ENCODE data around the gene CD6. TPM values are rescaled to one million over a fixed set of nuclear protein-coding genes. Genes with fewer than 3 reads are reported as not detected.

The CD6 gene
- total RNA-seq, 4 donors from 2014 or later = 0.42 to 2.7 (median 1.8) TPM

DNA sequence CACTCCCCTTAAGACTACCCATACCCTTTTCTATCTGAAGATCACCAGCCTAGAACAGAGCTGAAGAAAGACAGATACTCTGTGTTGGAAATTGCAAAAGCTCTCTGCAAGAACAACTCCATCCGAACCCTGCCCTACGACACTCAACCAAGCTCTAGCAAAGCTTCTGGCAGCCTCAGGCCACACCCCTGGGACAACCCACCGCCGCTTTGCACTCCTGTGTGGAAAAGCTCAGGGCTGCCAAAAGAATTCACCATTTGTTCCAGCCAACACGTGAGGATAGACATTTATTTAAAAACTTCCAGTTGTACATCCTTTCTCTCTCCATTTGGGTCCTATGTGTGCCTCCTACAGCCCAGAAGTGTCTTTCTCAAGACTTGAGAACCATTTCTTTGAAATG is 68.4 kb downstream of the CD6 start:
- WGBS, 2 donors = 65 to 70% methylated on average over 5 of the region's 5 CpGs
- no peak overlapping the region for H3K4me3 ChIP-seq (ENCODE audit: low read depth, poor library complexity, severe bottlenecking)
- intact Hi-C loops (cut with DNase I; ENCODE audit: low total_unique reads) = no loop called here
- TF ChIP-seq POLR2A (IDR thresholded peaks at IDR 0.05) = no peak
- TF ChIP-seq, protein P1, sequence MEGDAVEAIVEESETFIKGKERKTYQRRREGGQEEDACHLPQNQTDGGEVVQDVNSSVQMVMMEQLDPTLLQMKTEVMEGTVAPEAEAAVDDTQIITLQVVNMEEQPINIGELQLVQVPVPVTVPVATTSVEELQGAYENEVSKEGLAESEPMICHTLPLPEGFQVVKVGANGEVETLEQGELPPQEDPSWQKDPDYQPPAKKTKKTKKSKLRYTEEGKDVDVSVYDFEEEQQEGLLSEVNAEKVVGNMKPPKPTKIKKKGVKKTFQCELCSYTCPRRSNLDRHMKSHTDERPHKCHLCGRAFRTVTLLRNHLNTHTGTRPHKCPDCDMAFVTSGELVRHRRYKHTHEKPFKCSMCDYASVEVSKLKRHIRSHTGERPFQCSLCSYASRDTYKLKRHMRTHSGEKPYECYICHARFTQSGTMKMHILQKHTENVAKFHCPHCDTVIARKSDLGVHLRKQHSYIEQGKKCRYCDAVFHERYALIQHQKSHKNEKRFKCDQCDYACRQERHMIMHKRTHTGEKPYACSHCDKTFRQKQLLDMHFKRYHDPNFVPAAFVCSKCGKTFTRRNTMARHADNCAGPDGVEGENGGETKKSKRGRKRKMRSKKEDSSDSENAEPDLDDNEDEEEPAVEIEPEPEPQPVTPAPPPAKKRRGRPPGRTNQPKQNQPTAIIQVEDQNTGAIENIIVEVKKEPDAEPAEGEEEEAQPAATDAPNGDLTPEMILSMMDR (IDR thresholded peaks at IDR 0.05) = no peak
- no peak for DNase-seq (ENCODE audit: low spot score in 2 of 2)

DNA sequence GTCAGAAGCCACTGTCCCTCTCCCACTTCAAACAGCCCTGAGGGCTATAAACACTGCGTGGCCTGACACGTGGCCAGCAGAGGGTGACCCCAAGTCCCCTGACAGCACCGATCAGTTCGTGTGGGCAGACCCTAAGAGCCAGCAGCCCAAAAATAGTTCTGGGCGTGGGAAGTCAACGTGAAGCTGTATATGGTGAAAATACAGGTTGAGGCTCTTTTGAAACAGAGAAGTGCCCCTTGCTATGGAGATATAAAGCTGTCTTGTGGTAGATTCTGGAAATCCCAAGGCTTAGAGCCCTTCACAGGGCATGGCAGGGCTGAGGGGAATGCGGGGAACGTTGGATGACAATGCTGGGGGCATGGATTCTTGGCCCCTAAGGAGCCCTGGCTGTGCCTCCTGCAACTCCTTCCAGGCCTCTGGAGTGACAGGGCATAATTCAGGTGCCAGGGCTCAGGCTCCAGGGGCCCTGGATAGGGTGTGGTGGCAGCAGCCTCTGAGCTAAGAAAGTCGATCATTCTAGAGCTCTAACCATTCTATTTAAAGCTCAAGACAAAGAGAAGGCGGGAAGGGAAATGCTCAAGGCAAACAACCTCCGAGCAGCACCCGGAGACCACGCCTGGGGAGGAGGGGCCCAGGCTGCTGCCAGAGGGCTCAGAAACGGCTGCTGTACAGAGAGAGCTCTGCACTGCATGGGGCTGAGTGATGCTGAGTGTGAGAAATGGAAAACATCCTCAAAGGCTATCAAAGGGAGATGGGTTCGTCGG is 70.5 kb downstream of the CD6 start:
- no peak overlapping the region for H3K4me3 ChIP-seq (ENCODE audit: low read depth, poor library complexity, severe bottlenecking)
- WGBS, 2 donors = 31 to 36% methylated on average over 16 of the region's 16 CpGs
- no peak for DNase-seq (ENCODE audit: low spot score in 2 of 2)
- no peak for TF ChIP-seq POLR2A (IDR thresholded peaks at IDR 0.05)
- TF ChIP-seq, protein P1 (IDR thresholded peaks at IDR 0.05) = no peak
- intact Hi-C loops (cut with DNase I; ENCODE audit: low total_unique reads) = no loop called here

DNA sequence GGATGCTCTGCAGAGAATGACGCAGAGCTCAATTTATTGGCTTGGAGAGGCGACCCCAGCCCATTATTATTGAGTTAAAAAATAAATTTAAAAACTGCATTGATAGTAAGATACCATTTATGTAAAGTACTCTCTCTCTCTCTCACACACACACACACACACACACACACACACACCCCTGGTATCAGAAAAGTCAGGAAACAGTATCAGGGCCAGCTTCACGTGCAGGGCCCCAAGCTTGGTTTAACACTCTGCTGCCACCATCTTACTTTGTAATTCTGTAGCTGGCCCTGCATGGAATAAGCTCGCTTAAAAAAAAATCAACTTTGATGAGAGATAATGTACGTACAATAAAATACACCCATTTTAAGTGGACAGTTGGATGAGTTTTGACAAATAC is 71.1 kb downstream of the CD6 start:
- DNase-seq (ENCODE audit: low spot score in 2 of 2) = no peak
- intact Hi-C loops (cut with DNase I; ENCODE audit: low total_unique reads) = no loop called here
- H3K4me3 ChIP-seq (ENCODE audit: low read depth, poor library complexity, severe bottlenecking) = no peak overlapping the region
- TF ChIP-seq POLR2A (IDR thresholded peaks at IDR 0.05) = no peak
- TF ChIP-seq, protein P1 (IDR thresholded peaks at IDR 0.05) = no peak
- WGBS, 2 donors = 52 to 57% methylated on average over 5 of the region's 5 CpGs

DNA sequence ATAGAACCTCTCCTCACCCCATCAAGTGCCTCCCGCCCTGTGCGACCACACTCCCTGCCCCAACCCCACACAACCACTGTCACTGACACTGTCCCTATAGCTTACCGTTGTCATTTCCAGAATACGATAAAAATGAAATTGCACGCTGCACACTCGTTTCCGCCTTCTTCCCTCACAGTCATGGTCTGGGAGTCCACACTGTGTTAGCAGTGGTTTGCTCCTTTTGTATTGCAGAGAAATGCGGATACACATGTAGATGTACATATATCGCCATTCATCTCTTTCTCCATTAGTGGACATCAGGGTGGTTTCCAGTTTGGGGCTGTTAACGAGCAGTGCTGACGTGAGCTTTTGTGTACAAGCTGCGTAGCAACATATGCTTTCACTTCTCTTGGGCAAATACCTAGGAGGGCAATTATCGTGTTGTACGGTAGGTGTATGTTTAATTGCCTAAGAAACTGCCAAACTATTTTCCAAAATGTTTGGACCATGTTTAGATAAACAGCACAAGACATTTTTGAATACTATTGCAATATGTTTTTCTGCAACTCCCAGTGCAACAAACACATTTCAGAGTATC is 71.6 kb downstream of the CD6 start:
- intact Hi-C loops (cut with DNase I; ENCODE audit: low total_unique reads) = no loop called here
- no peak overlapping the region for H3K4me3 ChIP-seq (ENCODE audit: low read depth, poor library complexity, severe bottlenecking)
- TF ChIP-seq, protein P1 (IDR thresholded peaks at IDR 0.05) = no peak
- TF ChIP-seq POLR2A (IDR thresholded peaks at IDR 0.05) = no peak
- DNase-seq (ENCODE audit: low spot score in 2 of 2) = no peak
- WGBS, 2 donors = 94% methylated on average over 14 of the region's 14 CpGs

DNA sequence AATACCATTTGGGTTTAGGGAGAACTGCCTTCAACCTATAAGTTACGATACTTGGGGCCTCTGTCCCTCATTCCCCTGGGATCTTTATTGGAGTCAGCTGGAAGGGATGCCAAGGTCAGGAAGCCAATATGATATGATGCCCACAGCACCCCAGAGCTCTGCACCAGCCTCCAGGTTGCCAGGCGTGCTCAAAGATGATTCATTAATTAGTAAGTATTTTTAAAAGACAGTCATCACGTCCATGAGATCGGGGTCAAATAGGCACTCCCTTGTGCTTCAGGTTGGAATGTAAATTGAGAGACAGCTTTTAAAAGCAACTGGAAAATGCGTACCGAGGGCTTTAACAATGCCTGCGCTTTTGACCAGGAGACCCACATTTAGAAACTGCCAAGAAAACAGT is 73.8 kb downstream of the CD6 start:
- no peak for DNase-seq (ENCODE audit: low spot score in 2 of 2)
- 71 to 78% methylated on average over 7 of the region's 7 CpGs for WGBS, 2 donors
- intact Hi-C loops (cut with DNase I; ENCODE audit: low total_unique reads) = no loop called here

More for the DNA sequence above, 73.8 kb downstream of the CD6 start:
- TF ChIP-seq, protein P1 (IDR thresholded peaks at IDR 0.05) = no peak
- H3K4me3 ChIP-seq (ENCODE audit: low read depth, poor library complexity, severe bottlenecking) = no peak overlapping the region

Measured in lower leg skin (tissue), 4 donors.